Measurements from ENCODE around the gene AKAP6. TPM values are rescaled to one million over a fixed set of nuclear protein-coding genes. Genes with fewer than 3 reads are reported as not detected.

Gene AKAP6
- total and polyA plus RNA-seq, 2 of the 8 experiments (the other 6 are each of a cell fraction or from before 2014, with no cell fraction given): 0.09 to 0.89 TPM

DNA sequence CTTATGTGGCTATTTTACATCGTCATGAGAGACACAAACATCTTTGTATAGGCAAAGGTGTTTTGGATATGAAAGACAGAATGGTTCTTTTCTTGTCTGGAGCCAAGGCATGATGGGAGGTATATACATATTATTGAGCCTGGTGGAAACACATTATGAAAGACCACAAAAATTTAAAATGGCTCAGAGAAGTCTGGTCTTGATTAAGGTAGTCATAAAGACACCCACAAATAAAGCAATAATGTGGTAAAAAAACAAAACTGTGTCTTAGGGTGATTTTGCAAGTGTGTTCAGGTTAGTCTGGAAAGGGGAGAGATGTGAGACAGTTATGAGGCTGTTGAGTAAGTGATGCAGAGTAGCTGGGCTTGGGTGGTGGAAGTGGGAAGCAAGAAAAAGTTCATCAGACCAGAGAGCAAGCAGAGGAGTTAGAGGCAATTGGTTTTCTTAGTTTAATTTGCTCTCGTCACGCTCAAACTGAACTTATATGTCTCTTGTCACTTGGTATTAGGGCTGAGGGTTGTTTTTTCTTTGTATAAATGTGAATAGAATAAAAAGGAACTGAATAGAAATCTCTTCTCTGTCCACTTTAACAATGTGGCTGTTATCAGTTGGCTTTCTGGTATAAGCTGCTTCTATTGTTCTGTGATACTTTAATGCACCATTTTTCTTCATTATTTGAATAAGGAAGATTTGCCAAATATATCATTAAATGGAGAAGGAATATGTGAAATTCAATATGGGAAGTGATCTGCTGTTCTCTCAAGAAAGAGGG, 115.0 kb downstream of the AKAP6 start:
- Histone ChIP-seq H4K5ac (ENCODE audit: insufficient read length, low read depth, low read length) (no peak overlapping the region), H3K79me1 (ENCODE audit: low read depth, low read length) (no peaks in the 10 kb centered on the region), H3K23me2 (ENCODE audit: low read depth, low read length) (no peaks in the 10 kb centered on the region), H2BK12ac (ENCODE audit: low read depth, low read length) (no peak overlapping the region), H3K4ac (replicated peaks; ENCODE audit: insufficient read length, low read depth, low read length) (no peak overlapping the region), H2BK5ac (ENCODE audit: low read depth, low read length) (no peak overlapping the region), H3K4me1 (replicated peaks in 1 of 4; ENCODE audit: control insufficient read depth in 3 of 4, insufficient read depth in 4 of 4, low read length in 3 of 4) (no peaks in the 10 kb centered on the region), H3K56ac (replicated peaks; ENCODE audit: insufficient read length, low read depth, low read length) (no peak overlapping the region), H2AFZ (ENCODE audit: low read length) (no peak overlapping the region), H2BK15ac (ENCODE audit: low read length) (no peak overlapping the region), H3K4me3 (ENCODE audit: extremely low read depth in 1 of 4, insufficient read depth in 2 of 4, low read depth in 3 of 4, low read length in 4 of 4) (no peak overlapping the region), H4K91ac (replicated peaks; ENCODE audit: insufficient read length, low read length) (no peak overlapping the region), H3K23ac (ENCODE audit: insufficient read length) (no peak overlapping the region), H4K20me1 (replicated peaks in 1 of 2; ENCODE audit: control insufficient read depth in 1 of 2, insufficient read depth in 2 of 2, low read length in 2 of 2) (no peaks in the 10 kb centered on the region), H3K27me3 (replicated peaks in 1 of 4; ENCODE audit: control insufficient read depth in 3 of 4, extremely low read depth in 1 of 4, insufficient read depth in 3 of 4, low read length in 3 of 4) (no peaks in the 10 kb centered on the region), H3K36me3 (ENCODE audit: control insufficient read depth in 2 of 4, insufficient read depth in 4 of 4, low read length in 3 of 4) (no peaks in the 10 kb centered on the region), H2BK20ac (ENCODE audit: low read length) (no peak overlapping the region), H3K27ac (ENCODE audit: low read depth, low read length) (no peak overlapping the region), H4K8ac (ENCODE audit: extremely low read depth, insufficient read depth, low read length) (no peak overlapping the region), H2BK120ac (replicated peaks; ENCODE audit: low read depth, low read length) (no peak overlapping the region), H3K18ac (ENCODE audit: extremely low read depth, low read length) (no peak overlapping the region), H3K79me2 (ENCODE audit: control insufficient read depth in 1 of 2, insufficient read depth in 2 of 2, low read length in 2 of 2) (no peaks in the 10 kb centered on the region), H2AK5ac (ENCODE audit: low read depth, low read length) (no peak overlapping the region), H3K9me3 (ENCODE audit: insufficient read depth in 2 of 2, low read depth in 1 of 2, low read length in 1 of 2) (no peaks in the 10 kb centered on the region), H3K14ac (ENCODE audit: insufficient read length) (no peak overlapping the region), H3K4me2 (ENCODE audit: insufficient read depth in 1 of 2, low read depth in 2 of 2, low read length in 2 of 2) (no peak overlapping the region), H3K9ac (replicated peaks in 1 of 4; ENCODE audit: extremely low read depth in 1 of 4, low read depth in 3 of 4, low read length in 3 of 4) (no peak overlapping the region)
- 90% methylated on average over 3 of the region's 3 CpGs; no CpG with 5 or more reads in 1 of the 2 experiments for WGBS, 2 experiments (ENCODE audit: extremely low coverage in 1 of 2, insufficient coverage in 1 of 2, insufficient read length in 1 of 2, insufficient replicate concordance in 2 of 2, low coverage in 1 of 2, low lambda C conversion rate in 2 of 2, missing lambda C conversion rate in 1 of 2)
- FAIRE-seq (no peak), DNase-seq (ENCODE audit: low read depth in 1 of 2, low spot score in 2 of 2) (no peak)
- ChIA-PET POLR2A (ENCODE audit: partially characterized antibody) (no interaction called here), CTCF (ENCODE audit: partially characterized antibody) (interaction anchor here (0.8 kb wide), 1 partner anchor 16 kb away, joined by 4 read pairs; no protein-coding TSS in a partner anchor)
- TF ChIP-seq SP2 (IDR thresholded peaks at IDR 0.05; ENCODE audit: low read length) (no peak), KDM5A (IDR thresholded peaks at IDR 0.05; ENCODE audit: low read length) (no peak), NANOG (IDR thresholded peaks at IDR 0.05; ENCODE audit: insufficient read depth, low read depth, low read length, poor library complexity, severe bottlenecking) (no peak), CTBP2 (IDR thresholded peaks at IDR 0.05; ENCODE audit: borderline replicate concordance, insufficient read depth, insufficient read length, low read length) (no peak), BCL11A (IDR thresholded peaks at IDR 0.05; ENCODE audit: low read depth in 2 of 2, low read length in 2 of 2) (no peak), CREB1 (IDR thresholded peaks at IDR 0.05) (no peak), SUZ12 (IDR thresholded peaks at IDR 0.05; ENCODE audit: low read length) (no peak), CBX5 (IDR thresholded peaks at IDR 0.05; ENCODE audit: low read depth, low read length) (no peak), BACH1 (IDR thresholded peaks at IDR 0.05; ENCODE audit: low read length) (no peak), MAFK (IDR thresholded peaks at IDR 0.05; ENCODE audit: low read depth, low read length) (no peak), KDM4A (IDR thresholded peaks at IDR 0.05; ENCODE audit: low read depth, low read length, severe bottlenecking) (no peak)
- TF ChIP-seq, protein P1, sequence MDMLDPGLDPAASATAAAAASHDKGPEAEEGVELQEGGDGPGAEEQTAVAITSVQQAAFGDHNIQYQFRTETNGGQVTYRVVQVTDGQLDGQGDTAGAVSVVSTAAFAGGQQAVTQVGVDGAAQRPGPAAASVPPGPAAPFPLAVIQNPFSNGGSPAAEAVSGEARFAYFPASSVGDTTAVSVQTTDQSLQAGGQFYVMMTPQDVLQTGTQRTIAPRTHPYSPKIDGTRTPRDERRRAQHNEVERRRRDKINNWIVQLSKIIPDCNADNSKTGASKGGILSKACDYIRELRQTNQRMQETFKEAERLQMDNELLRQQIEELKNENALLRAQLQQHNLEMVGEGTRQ (IDR thresholded peaks at IDR 0.05; ENCODE audit: low read length): no peak
